Measurements from ENCODE around the gene GPRC5C.

The GPRC5C gene

GRCh38 chr17:74471341-74471740 lies 39.5 kb downstream of the GPRC5C start:
- TF ChIP-seq, protein P1, sequence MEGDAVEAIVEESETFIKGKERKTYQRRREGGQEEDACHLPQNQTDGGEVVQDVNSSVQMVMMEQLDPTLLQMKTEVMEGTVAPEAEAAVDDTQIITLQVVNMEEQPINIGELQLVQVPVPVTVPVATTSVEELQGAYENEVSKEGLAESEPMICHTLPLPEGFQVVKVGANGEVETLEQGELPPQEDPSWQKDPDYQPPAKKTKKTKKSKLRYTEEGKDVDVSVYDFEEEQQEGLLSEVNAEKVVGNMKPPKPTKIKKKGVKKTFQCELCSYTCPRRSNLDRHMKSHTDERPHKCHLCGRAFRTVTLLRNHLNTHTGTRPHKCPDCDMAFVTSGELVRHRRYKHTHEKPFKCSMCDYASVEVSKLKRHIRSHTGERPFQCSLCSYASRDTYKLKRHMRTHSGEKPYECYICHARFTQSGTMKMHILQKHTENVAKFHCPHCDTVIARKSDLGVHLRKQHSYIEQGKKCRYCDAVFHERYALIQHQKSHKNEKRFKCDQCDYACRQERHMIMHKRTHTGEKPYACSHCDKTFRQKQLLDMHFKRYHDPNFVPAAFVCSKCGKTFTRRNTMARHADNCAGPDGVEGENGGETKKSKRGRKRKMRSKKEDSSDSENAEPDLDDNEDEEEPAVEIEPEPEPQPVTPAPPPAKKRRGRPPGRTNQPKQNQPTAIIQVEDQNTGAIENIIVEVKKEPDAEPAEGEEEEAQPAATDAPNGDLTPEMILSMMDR (IDR thresholded peaks at IDR 0.05; ENCODE audit: low read depth, low read length), result no peak
- DNase-seq (ENCODE audit: low read depth in 2 of 2), result no peak
- H3K4me3 ChIP-seq (replicated peaks in 1 of 2; ENCODE audit: low read depth in 2 of 2, low read length in 2 of 2), result no peak overlapping the region

DNA sequence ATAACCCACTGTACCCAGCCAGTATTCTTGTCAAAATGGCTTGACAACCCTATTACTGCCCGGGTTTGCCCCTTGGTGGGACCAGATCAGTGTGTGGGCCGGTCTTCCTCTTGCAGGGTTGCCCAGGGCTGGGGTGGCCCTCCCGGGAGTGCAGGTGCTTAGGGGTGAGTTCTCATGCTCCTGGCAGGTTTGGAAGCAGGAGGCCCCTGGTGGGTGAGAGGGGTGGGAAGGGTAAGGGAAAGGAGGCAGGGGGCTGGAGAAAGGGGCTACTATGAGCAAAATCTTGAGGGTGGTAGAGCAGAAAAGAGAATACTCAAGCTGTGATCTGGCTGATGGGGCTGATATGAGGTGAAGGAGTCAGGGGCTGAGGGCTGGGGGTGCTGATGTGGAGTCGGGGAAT lies 41.0 kb downstream of the GPRC5C start:
- H3K4me3 ChIP-seq (replicated peaks in 1 of 2; ENCODE audit: low read depth in 2 of 2, low read length in 2 of 2), result no peak overlapping the region
- DNase-seq (ENCODE audit: low read depth in 2 of 2), result no peak
- TF ChIP-seq, protein P1 (IDR thresholded peaks at IDR 0.05; ENCODE audit: low read depth, low read length), result no peak

DNA sequence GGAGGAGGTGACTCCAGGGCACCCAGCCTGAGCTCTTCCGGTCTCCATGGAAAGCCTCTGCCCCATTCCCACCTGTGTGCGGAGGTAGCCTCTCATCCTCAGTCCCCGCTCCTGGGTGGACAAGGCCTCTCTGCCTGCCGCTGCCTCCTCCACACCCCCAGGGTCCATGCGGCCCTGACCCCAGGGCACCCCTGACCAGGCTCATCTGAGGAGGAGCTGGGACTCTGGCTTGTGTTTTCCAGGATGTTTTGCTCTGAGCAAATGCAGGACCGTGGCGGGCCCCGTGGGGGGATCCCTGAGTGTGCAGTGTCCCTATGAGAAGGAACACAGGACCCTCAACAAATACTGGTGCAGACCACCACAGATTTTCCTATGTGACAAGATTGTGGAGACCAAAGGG lies 41.4 kb downstream of the GPRC5C start:
- TF ChIP-seq, protein P1 (IDR thresholded peaks at IDR 0.05; ENCODE audit: low read depth, low read length), result no peak
- H3K4me3 ChIP-seq (replicated peaks in 1 of 2; ENCODE audit: low read depth in 2 of 2, low read length in 2 of 2), result no peak overlapping the region
- no peak for DNase-seq (ENCODE audit: low read depth in 2 of 2)

GRCh38 chr17:74474043-74474792 lies 42.3 kb downstream of the GPRC5C start:
- H3K4me3 ChIP-seq (replicated peaks in 1 of 2; ENCODE audit: low read depth in 2 of 2, low read length in 2 of 2), result no peak overlapping the region
- TF ChIP-seq, protein P1 (IDR thresholded peaks at IDR 0.05; ENCODE audit: low read depth, low read length), result no peak
- DNase-seq (ENCODE audit: low read depth in 2 of 2), result no peak

- TF ChIP-seq, protein P1 (IDR thresholded peaks at IDR 0.05; ENCODE audit: low read depth, low read length), result no peak
- no peak for DNase-seq (ENCODE audit: low read depth in 2 of 2)
- H3K4me3 ChIP-seq (replicated peaks in 1 of 2; ENCODE audit: low read depth in 2 of 2, low read length in 2 of 2), result no peak overlapping the region
These were observed 43.3 kb downstream of the GPRC5C start for GRCh38 chr17:74475189-74475588.

- H3K4me3 ChIP-seq (replicated peaks in 1 of 2; ENCODE audit: low read depth in 2 of 2, low read length in 2 of 2), result no peak overlapping the region
- TF ChIP-seq, protein P1 (IDR thresholded peaks at IDR 0.05; ENCODE audit: low read depth, low read length), result no peak
- DNase-seq (ENCODE audit: low read depth in 2 of 2), result no peak
These were observed 45.5 kb downstream of the GPRC5C start for GRCh38 chr17:74477411-74477810.

Data from cardiac fibroblast (primary cell).